Subcutaneous abdominal adipose tissue (tissue), 5 donors: ENCODE measurements around the gene CDH11.

Experiments
- H3K27ac ChIP-seq: one replicate; pipeline ENCODE4 v1.7.0; 2013; ENCODE audit warnings: low read depth, mild to moderate bottlenecking, inconsistent platforms, low read length, moderate library complexity
- H3K27me3 ChIP-seq, 5 donors: one replicate each; pipeline ENCODE4 v1.7.0; 2013; ENCODE audit warnings: low read length in 5 of 5, inconsistent platforms in 1 of 5; ENCODE audit not compliant: control insufficient read depth in 5 of 5, insufficient read depth in 4 of 5
- H3K36me3 ChIP-seq, 5 donors: one replicate each; pipeline ENCODE4 v1.7.0; 2013; ENCODE audit warnings: low read length in 5 of 5; ENCODE audit not compliant: control insufficient read depth in 5 of 5, insufficient read depth in 5 of 5
- H3K4me1 ChIP-seq, 5 donors: one replicate each; pipeline ENCODE4 v1.7.0; 2013; ENCODE audit warnings: low read length in 5 of 5, mild to moderate bottlenecking in 3 of 5, moderate library complexity in 1 of 5; ENCODE audit not compliant: control insufficient read depth in 5 of 5, insufficient read depth in 5 of 5
- H3K4me3 ChIP-seq, 5 donors: one replicate each; pipeline ENCODE4 v1.7.0; 2013; ENCODE audit warnings: low read length in 5 of 5, low read depth in 1 of 5
- H3K9ac ChIP-seq, 5 donors: one replicate each; pipeline ENCODE4 v1.7.0; 2013; ENCODE audit warnings: low read length in 5 of 5, mild to moderate bottlenecking in 4 of 5, moderate library complexity in 3 of 5
- H3K9me3 ChIP-seq, 5 donors: one replicate each; pipeline ENCODE4 v1.7.0; 2013; ENCODE audit warnings: low read length in 5 of 5; ENCODE audit not compliant: control insufficient read depth in 5 of 5
- donor health status: healthy.
- donor health status: healthy.
- donor health status: healthy.
- donor health status: healthy.
- donor health status: healthy.

The CDH11 gene

GRCh38 chr16:65062736-65063583, 58.9 kb downstream of the CDH11 start:
- Histone ChIP-seq H3K36me3 (no peaks in the 10 kb centered on the region), H3K9ac (no peak overlapping the region), H3K4me1 (peaks cover 0 to 4% (median 0%) of the 10 kb centered on the region in 5 donors), H3K27me3 (peaks cover 0 to 3% (median 0%) of the 10 kb centered on the region in 5 donors), H3K4me3 (no peak overlapping the region), H3K9me3 (no peaks in the 10 kb centered on the region), H3K27ac (no peak overlapping the region)

DNA sequence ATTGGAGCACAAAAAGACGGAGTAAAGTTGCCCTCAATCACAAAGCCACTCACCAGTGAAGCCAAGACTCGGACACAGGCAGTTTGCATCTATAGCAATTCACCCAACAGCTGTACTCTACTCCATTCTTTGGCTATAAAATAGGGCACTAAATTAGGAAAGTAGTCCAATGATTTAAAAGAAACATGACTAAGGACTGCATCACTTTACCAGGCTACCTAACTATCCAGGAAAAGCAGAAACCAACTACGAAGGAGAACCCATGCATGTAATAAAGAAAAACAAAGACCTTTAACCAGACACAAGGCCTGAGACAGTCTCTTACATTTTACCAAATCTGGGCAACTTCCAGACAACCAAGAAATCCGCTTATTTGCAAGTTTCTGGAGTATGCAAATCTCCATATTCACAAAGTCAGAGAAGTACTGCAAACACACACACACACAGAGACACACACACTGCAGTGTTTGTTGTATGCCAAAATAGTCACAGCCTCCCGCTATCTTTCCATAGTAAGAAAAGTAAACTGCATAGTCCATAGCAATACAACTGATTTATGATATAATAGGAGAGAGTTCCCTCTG, 59.8 kb downstream of the CDH11 start:
- Histone ChIP-seq H3K27ac (no peak overlapping the region), H3K27me3 (peaks cover 0 to 3% (median 0%) of the 10 kb centered on the region in 5 donors), H3K4me1 (peaks cover 0 to 4% (median 0%) of the 10 kb centered on the region in 5 donors), H3K9ac (no peak overlapping the region), H3K36me3 (no peaks in the 10 kb centered on the region), H3K9me3 (no peaks in the 10 kb centered on the region), H3K4me3 (no peak overlapping the region)

- Histone ChIP-seq H3K4me1 (peaks cover 0 to 4% (median 0%) of the 10 kb centered on the region in 5 donors), H3K9ac (no peak overlapping the region)
Measured at GRCh38 chr16:65061263-65061662, 60.6 kb downstream of the CDH11 start.

GRCh38 chr16:65059406-65059980, 62.4 kb downstream of the CDH11 start:
- Histone ChIP-seq H3K4me3 (no peak overlapping the region), H3K27me3 (peaks cover 0 to 3% (median 0%) of the 10 kb centered on the region in 5 donors), H3K36me3 (no peaks in the 10 kb centered on the region), H3K9me3 (no peaks in the 10 kb centered on the region), H3K4me1 (peaks cover 0 to 4% (median 0%) of the 10 kb centered on the region in 5 donors), H3K27ac (no peak overlapping the region), H3K9ac (no peak overlapping the region)

More at GRCh38 chr16:65061263-65061662, 60.6 kb downstream of the CDH11 start:
- H3K27ac ChIP-seq = no peak overlapping the region
- no peaks in the 10 kb centered on the region for H3K36me3 ChIP-seq
- H3K4me3 ChIP-seq = no peak overlapping the region
- H3K9me3 ChIP-seq = no peaks in the 10 kb centered on the region
- H3K27me3 ChIP-seq = peaks cover 0 to 3% (median 0%) of the 10 kb centered on the region in 5 donors

DNA sequence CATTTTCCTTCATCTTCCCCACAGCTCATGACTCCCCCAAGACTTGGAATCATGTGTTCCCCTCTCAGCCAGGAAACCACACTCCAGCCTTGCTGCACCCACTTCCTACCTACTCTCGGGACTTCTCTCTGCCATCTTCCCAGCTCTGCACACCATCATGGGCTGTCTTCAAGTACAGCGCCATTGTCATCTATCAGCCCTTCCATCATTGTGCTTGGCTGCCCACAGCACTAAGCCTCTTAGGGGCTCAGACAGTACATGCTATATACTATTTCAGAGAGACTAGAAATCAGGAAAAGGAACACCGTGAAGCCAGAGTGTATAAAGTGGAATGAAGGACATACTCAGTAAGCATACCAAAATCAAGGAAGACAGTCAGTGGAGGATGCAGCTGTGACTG, 64.7 kb downstream of the CDH11 start:
- Histone ChIP-seq H3K36me3 (no peaks in the 10 kb centered on the region), H3K27me3 (peaks cover 0 to 3% (median 0%) of the 10 kb centered on the region in 5 donors), H3K4me3 (no peak overlapping the region), H3K9ac (no peak overlapping the region), H3K9me3 (no peaks in the 10 kb centered on the region), H3K27ac (no peak overlapping the region), H3K4me1 (no peaks in the 10 kb centered on the region)

DNA sequence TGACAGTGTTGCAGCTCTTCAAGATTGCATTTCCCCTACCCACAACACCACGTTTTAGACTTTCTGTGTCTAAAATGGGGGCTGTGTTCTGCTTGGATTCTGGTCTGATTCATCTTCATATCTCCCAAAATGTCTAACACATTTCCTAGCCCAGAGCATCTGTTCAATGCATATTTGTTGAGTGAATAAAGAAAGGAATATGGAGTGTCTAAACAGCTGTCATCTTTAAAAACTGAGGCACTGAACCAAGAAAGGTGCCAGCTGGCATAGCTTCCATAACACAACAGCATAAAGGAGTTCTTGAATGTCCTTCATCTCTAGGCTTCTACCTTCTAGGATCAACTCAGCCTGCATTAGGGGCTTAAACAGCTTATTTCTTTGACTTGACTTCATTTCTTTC, 67.4 kb downstream of the CDH11 start:
- H3K9ac ChIP-seq = no peak overlapping the region
- no peaks in the 10 kb centered on the region for H3K27me3 ChIP-seq
- H3K27ac ChIP-seq = no peak overlapping the region
- no peaks in the 10 kb centered on the region for H3K4me1 ChIP-seq
- H3K4me3 ChIP-seq = no peak overlapping the region
- peaks cover 0 to 2% (median 0%) of the 10 kb centered on the region in 5 donors for H3K36me3 ChIP-seq
- no peaks in the 10 kb centered on the region for H3K9me3 ChIP-seq

GRCh38 chr16:65049679-65050078, 72.2 kb downstream of the CDH11 start:
- H3K27ac ChIP-seq = no peak overlapping the region
- H3K4me1 ChIP-seq = no peaks in the 10 kb centered on the region
- H3K4me3 ChIP-seq = no peak overlapping the region
- H3K27me3 ChIP-seq = no peaks in the 10 kb centered on the region
- H3K9me3 ChIP-seq = no peaks in the 10 kb centered on the region
- no peak overlapping the region for H3K9ac ChIP-seq
- H3K36me3 ChIP-seq = peaks cover 0 to 4% (median 0%) of the 10 kb centered on the region in 5 donors

DNA sequence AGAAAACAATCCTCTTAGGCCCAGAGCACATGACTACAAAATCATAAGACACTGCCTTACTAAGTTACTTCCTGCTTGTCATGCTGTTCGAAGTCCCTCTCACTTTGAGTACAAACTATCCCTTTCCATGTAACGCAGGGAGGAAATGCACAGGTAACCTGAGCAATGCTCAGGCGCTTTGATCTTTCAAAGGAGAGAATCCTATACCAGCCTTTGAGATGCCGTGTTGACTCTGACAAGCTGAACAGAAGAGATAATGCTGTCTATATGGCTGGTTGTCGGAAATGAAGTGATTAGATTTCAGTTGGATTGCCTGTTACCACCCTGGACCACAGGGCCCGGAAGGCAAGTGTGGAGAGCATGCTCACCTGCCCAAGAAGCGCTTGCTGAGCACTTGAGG, 75.9 kb downstream of the CDH11 start:
- Histone ChIP-seq H3K4me1 (no peaks in the 10 kb centered on the region), H3K4me3 (no peak overlapping the region), H3K27me3 (no peaks in the 10 kb centered on the region), H3K36me3 (peaks cover 0 to 4% (median 0%) of the 10 kb centered on the region in 5 donors), H3K9me3 (no peaks in the 10 kb centered on the region), H3K27ac (no peak overlapping the region), H3K9ac (no peak overlapping the region)

DNA sequence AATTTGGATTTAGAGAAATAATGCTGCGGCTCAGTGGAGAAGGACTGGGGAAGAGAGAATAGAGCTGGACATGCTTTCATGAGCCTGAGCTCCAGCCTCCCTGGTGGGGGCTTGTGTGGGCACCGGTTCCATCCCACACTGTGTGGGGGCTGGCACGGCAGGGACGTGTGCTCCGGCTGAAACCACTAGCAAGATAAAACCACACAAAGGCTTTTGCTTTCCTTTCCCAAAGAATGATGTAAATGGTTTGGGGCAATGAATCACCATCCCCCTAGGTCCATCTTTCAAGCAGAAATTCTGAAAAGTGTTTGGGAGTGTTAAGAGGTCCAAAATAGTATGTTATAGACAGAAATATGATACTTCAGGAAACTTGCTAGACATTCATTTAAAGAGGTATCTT, 77.0 kb downstream of the CDH11 start:
- H3K36me3 ChIP-seq = peaks cover 0 to 4% (median 0%) of the 10 kb centered on the region in 5 donors
- no peaks in the 10 kb centered on the region for H3K4me1 ChIP-seq
- H3K27me3 ChIP-seq = no peaks in the 10 kb centered on the region
- no peak overlapping the region for H3K27ac ChIP-seq
- H3K4me3 ChIP-seq = no peak overlapping the region
- no peak overlapping the region for H3K9ac ChIP-seq
- no peaks in the 10 kb centered on the region for H3K9me3 ChIP-seq

DNA sequence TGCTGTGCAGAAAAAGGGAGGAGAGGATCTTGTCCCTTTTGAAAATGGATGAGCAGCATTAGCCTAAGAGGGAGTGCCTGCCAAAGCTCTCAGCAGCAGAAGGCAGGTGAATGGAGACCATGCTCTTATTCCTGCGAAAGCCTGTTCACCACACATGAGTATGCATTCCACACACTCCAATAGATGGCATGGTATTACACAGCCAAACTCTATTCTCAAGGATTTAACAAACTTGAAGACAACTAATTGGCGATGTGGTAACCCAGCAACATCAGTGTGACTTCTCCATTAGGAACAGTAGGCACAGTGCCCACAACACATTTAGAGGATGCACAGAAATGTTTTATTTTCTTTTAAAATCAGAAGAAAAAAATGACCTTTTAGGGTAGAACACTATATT, 77.8 kb downstream of the CDH11 start:
- no peaks in the 10 kb centered on the region for H3K36me3 ChIP-seq
- no peak overlapping the region for H3K9ac ChIP-seq
- H3K27ac ChIP-seq = no peak overlapping the region
- no peak overlapping the region for H3K4me3 ChIP-seq
- H3K9me3 ChIP-seq = peaks cover 0 to under 1% (median 0%) of the 10 kb centered on the region in 5 donors
- no peaks in the 10 kb centered on the region for H3K4me1 ChIP-seq
- no peaks in the 10 kb centered on the region for H3K27me3 ChIP-seq
